22Rv1 (cell line): Measurements from ENCODE around the gene ELK1.

Experiments
- H3K27ac ChIP-seq: fragments of 450-650 bp; 2 replicates; pipeline ENCODE4 v1.5.1; 2017
- CTCF ChIP-seq: fragments of 450-650 bp; IDR thresholded peaks from 2 replicates; pipeline ENCODE4 v1.5.1; 2017; ENCODE audit warnings: mild to moderate bottlenecking
- ZFX ChIP-seq: fragments of 450-650 bp; IDR thresholded peaks from 2 replicates; pipeline ENCODE4 v1.6.1; 2017; ENCODE audit warnings: antibody characterized with exemption, borderline replicate concordance

ELK1 gene

DNA sequence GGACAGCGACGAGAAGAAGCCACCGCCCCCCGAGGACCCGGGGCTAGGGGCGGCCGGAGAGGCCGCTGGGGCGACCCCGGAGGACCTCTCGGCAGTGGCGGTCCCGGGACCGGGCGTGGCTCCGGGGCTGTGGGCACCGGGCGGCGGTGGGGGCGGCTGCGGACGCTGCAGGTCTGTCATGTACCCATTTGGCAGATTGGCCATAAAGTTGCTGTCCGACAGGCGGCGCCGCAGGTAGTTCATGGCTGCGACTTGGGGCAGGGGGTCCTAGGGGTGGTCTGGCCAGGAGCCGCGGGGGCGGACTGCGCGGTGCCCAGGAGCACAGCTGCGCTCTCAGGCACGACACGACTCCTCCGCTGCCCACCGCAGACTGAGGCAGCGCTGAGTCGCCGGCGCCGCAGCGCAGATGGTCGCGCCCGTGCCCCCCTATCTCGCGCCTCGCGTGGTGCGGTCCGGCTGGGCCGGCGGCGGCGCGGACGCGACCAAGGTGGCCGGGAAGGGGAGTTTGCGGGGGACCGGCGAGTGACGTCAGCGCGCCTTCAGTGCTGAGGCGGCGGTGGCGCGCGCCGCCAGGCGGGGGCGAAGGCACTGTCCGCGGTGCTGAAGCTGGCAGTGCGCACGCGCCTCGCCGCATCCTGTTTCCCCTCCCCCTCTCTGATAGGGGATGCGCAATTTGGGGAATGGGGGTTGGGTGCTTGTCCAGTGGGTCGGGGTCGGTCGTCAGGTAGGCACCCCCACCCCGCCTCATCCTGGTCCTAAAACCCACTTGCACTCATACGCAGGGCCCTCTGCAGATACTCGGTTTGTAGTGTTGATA, 30.7 kb downstream of the ELK1 start, which contains the start of gene SYN1:
SYN1 (minus strand) TSS at position 372 of the 817 bp plus-strand sequence; CDS start at position 243, 129 bp downstream.
- no peak within 1 kb of the TSS for H3K27ac ChIP-seq
- TF ChIP-seq CTCF (peak; percentile 40), ZFX (no peak)

GRCh38 chrX:47618923-47619485, 31.4 kb downstream of the ELK1 start:
- no peak for TF ChIP-seq ZFX
- TF ChIP-seq CTCF = no peak
- no peak overlapping the region for H3K27ac ChIP-seq

GRCh38 chrX:47614618-47615017, 35.7 kb downstream of the ELK1 start:
- no peak overlapping the region for H3K27ac ChIP-seq

DNA sequence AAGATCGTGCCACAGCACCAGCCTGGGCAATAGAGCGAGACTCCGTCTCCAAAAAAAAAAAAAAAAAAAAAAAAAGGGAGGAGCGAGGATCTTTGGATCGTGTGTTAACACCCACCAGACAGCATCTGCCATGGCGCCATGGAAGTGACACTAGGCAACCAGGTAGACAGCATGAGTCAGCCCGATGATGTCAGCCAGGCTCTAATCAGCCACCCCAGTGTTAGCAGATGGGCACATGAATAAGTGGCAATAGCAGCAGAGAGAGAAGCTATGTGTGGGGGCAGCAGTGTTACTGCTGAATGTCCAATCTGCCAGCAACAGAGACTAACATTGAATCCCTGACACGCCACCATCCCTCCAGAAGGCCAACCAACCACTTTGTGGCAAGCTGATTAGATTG, 37.3 kb downstream of the ELK1 start:
- no peak for TF ChIP-seq CTCF
- TF ChIP-seq ZFX = no peak
- H3K27ac ChIP-seq = no peak overlapping the region

More at GRCh38 chrX:47614618-47615017, 35.7 kb downstream of the ELK1 start:
- TF ChIP-seq CTCF = no peak
- no peak for TF ChIP-seq ZFX

- TF ChIP-seq CTCF (no peak), ZFX (no peak)
- H3K27ac ChIP-seq = no peak overlapping the region
Measured at GRCh38 chrX:47612418-47612817, 37.9 kb downstream of the ELK1 start.

DNA sequence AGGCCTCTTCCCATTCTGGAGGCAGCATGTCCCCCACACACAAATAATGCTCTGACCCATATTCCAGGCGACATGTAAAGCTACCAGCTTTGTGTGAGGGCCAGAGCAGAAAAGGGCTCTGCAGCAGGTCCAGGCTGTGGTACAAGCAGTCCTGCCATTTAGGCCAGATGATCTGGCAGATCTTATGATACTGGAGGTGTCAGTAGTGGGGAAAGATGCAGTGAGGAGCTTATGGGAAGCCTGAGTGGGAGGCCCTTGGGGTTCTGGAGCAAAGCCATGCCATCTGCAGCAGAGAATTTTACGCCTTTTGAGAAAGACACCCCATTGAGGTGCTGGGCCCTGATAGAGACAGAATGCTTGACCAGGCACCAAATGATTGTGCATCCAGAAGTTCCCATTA, 38.4 kb downstream of the ELK1 start:
- no peak overlapping the region for H3K27ac ChIP-seq
- TF ChIP-seq ZFX (no peak), CTCF (no peak)

DNA sequence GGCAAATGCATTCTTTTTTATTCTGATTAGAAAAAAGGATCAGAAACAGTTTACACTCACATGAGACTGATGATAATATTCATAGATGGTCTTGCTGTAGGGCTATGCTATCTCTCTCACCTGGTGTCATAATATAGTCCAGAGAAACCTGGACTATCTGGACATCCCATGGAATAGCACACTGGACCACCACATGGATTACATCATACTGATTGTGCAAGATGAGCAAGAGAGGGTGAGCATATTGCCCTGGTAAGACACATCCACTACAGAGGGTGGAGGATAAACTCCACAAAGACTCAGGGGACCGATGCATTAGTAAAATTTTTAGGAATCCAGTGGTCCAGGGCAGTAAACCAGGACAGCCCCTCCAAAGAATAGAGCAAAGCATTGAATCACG, 38.9 kb downstream of the ELK1 start:
- H3K27ac ChIP-seq = no peak overlapping the region
- no peak for TF ChIP-seq CTCF
- TF ChIP-seq ZFX = no peak
